Activated T-cell treated with anti-CD3 and anti-CD28 coated beads for 4 hours (primary cell): ENCODE data around the gene UTRN.

Source experiments
- DNase-seq: peaks from one replicate; pipeline ENCODE4 v3.0.0-alpha.2; 2020

UTRN gene

GRCh38 chr6:144284783-144285547, at the start of gene UTRN:
UTRN (plus strand) TSS chr6:144285335; CDS start chr6:144291829, 6,494 bp downstream.
- DNase-seq = peak; percentile 14

GRCh38 chr6:144244688-144245087, 40.4 kb upstream of the UTRN start:
- DNase-seq = no peak

- no peak for DNase-seq
Observed at GRCh38 chr6:144246988-144247387, 38.1 kb upstream of the UTRN start.

GRCh38 chr6:144248003-144248402, 37.1 kb upstream of the UTRN start:
- DNase-seq = no peak

- no peak for DNase-seq
Observed at GRCh38 chr6:144248476-144249301, 36.4 kb upstream of the UTRN start.

GRCh38 chr6:144250276-144250675, 34.9 kb upstream of the UTRN start:
- DNase-seq = no peak

- no peak for DNase-seq
Observed at GRCh38 chr6:144252259-144252658, 32.9 kb upstream of the UTRN start.

- no peak for DNase-seq
Observed at GRCh38 chr6:144259986-144260385, 25.1 kb upstream of the UTRN start.

- no peak for DNase-seq
Observed at GRCh38 chr6:144262470-144263369, 22.4 kb upstream of the UTRN start.

- DNase-seq = no peak
Observed at GRCh38 chr6:144263786-144264185, 21.3 kb upstream of the UTRN start.

GRCh38 chr6:144264270-144265060, 20.7 kb upstream of the UTRN start:
- DNase-seq = no peak

- no peak for DNase-seq
Observed at GRCh38 chr6:144265061-144265357, 20.1 kb upstream of the UTRN start.

- no peak for DNase-seq
Observed at GRCh38 chr6:144265390-144265789, 19.7 kb upstream of the UTRN start.

GRCh38 chr6:144266091-144266649, 19.0 kb upstream of the UTRN start:
- no peak for DNase-seq

- no peak for DNase-seq
Observed at GRCh38 chr6:144268794-144269349, 16.3 kb upstream of the UTRN start.

- DNase-seq = no peak
Observed at GRCh38 chr6:144277174-144277573, 8.0 kb upstream of the UTRN start.

- DNase-seq = no peak
Observed at GRCh38 chr6:144277605-144278227, 7.4 kb upstream of the UTRN start.

GRCh38 chr6:144278659-144279314, 6.3 kb upstream of the UTRN start:
- no peak for DNase-seq

- DNase-seq = no peak
Observed at GRCh38 chr6:144279484-144280150, 5.5 kb upstream of the UTRN start.
